Neural cell (in vitro differentiated cells): ENCODE results near the gene FAM210A.

Source experiments
- CTCF ChIP-seq: fragments of 450-650 bp; IDR thresholded peaks from 2 replicates; pipeline ENCODE4 v1.5.1; 2014; ENCODE audit warnings: antibody characterized with exemption, mild to moderate bottlenecking, moderate library complexity; ENCODE audit not compliant: poor library complexity, severe bottlenecking
- EP300 ChIP-seq: fragments of 450-650 bp; conservative IDR thresholded peaks from 2 replicates; pipeline ENCODE4 v1.6.1; 2014; ENCODE audit warnings: antibody characterized with exemption, mild to moderate bottlenecking, moderate library complexity; ENCODE audit not compliant: poor library complexity, severe bottlenecking
- EZH2 ChIP-seq: fragments of 200-600, 300-800 bp; shearing (Covaris generic), sonication (generic); IDR thresholded peaks from 2 replicates; pipeline ENCODE4 v1.6.1; 2014; ENCODE audit warnings: antibody characterized with exemption, low read length, borderline replicate concordance, mild to moderate bottlenecking; ENCODE audit not compliant: insufficient read depth, poor library complexity, severe bottlenecking
- RAD21 ChIP-seq: fragments of 450-650 bp; conservative IDR thresholded peaks from 2 replicates; pipeline ENCODE4 v1.6.1; 2014; ENCODE audit warnings: antibody characterized with exemption, mild to moderate bottlenecking, moderate library complexity
- SMC3 ChIP-seq: fragments of 450-650 bp; conservative IDR thresholded peaks from 2 replicates; pipeline ENCODE4 v1.6.1; 2014; ENCODE audit warnings: antibody characterized with exemption, mild to moderate bottlenecking, moderate library complexity; ENCODE audit not compliant: poor library complexity

GRCh38 chr18:13681701-13682100 is 44.7 kb downstream of the FAM210A start:
- TF ChIP-seq EZH2 (no peak), RAD21 (no peak), CTCF (no peak), EP300 (no peak), SMC3 (no peak)
